ENCODE data around the gene NR2C2AP. TPM values are rescaled to one million over a fixed set of nuclear protein-coding genes. Genes with fewer than 3 reads are reported as not detected.

The NR2C2AP gene
- total and polyA plus RNA-seq, 2 donors (not counting 3 experiments of a cell fraction or from before 2014, with no cell fraction given), result 11.9 to 17.5 TPM

DNA sequence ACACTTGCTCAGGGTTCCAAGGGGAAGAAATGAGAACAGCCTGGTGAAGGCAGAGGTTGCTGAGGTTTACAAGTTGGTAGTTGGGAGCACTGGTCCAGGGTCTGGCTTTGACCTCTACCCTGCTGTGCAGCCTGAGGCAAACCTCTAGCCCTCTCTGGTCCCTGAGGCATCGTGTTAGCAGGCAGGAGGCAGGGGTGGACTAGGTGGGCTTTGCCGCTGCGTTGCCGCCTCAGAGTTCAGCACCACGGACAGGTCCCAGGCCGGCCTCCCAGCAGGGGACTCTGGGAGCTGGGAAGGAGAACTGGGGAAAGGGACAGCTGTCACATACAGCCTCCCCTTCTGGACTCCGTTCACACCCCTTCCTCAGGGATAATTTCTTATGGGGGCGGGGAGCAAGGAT lies 11.7 kb upstream of the NR2C2AP start:
- no peak overlapping the region for H3K4me3 ChIP-seq (replicated peaks in 1 of 3; ENCODE audit: insufficient read depth in 1 of 3, low read depth in 1 of 3, low read length in 3 of 3)
- H3K9me3 ChIP-seq (replicated peaks; ENCODE audit: control insufficient read depth, insufficient read depth, low read length), result no peaks in the 10 kb centered on the region
- intact Hi-C loops (cut with micrococcal nuclease), result no loop called here
- H3K27me3 ChIP-seq (ENCODE audit: control insufficient read depth in 2 of 2, insufficient read depth in 2 of 2, low read length in 2 of 2), result peaks cover 10 to 11% of the 10 kb centered on the region in 2 experiments
- CTCF ChIA-PET, result interaction anchor here (1.5 to 2.9 kb wide), 2 partner anchors 10 to 15 kb away, joined by 8 to 9 read pairs; no protein-coding TSS in a partner anchor
- DNase-seq (ENCODE audit: low read depth, low spot score) (peak; percentile 50), FAIRE-seq (peak; percentile 64)
- no peaks in the 10 kb centered on the region for H3K79me2 ChIP-seq (ENCODE audit: control insufficient read depth, insufficient read depth, low read length)
- no peaks in the 10 kb centered on the region for H3K36me3 ChIP-seq (ENCODE audit: control insufficient read depth in 2 of 2, extremely low read depth in 1 of 2, insufficient read depth in 2 of 2, low read length in 2 of 2)
- no peaks in the 10 kb centered on the region for H4K20me1 ChIP-seq (replicated peaks; ENCODE audit: control insufficient read depth, extremely low read depth, insufficient read depth, low read length)
- no TSS peak for BruUV-seq (replicated peaks)
- no peak overlapping the region for H2AFZ ChIP-seq (ENCODE audit: low read depth, low read length)
- H3K4me2 ChIP-seq (ENCODE audit: insufficient read depth, low read length), result no peak overlapping the region
- no peaks in the 10 kb centered on the region for H3K9me1 ChIP-seq (replicated peaks; ENCODE audit: control insufficient read depth, extremely low read depth, insufficient read depth, low read length)
- H3K4me1 ChIP-seq (ENCODE audit: control insufficient read depth, extremely low read depth, insufficient read depth, low read length), result no peaks in the 10 kb centered on the region
- POLR2A ChIA-PET, result no interaction called here
- no peak overlapping the region for H3K9ac ChIP-seq (replicated peaks; ENCODE audit: extremely low read depth, insufficient read depth, low read length)
- no peak overlapping the region for H3K27ac ChIP-seq (ENCODE audit: insufficient read depth, low read depth, low read length)
- dilution Hi-C loops (cut with MboI; ENCODE audit: extremely low pct_ligation_motif_present, low sequenced_read_pairs), result no loop called here
- no peak for TF ChIP-seq POLR2A (IDR thresholded peaks at IDR 0.05; ENCODE audit: low read depth, low read length)
- TF ChIP-seq, protein P1, sequence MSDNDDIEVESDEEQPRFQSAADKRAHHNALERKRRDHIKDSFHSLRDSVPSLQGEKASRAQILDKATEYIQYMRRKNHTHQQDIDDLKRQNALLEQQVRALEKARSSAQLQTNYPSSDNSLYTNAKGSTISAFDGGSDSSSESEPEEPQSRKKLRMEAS (IDR thresholded peaks at IDR 0.05; ENCODE audit: insufficient read depth, insufficient read length), result no peak

DNA sequence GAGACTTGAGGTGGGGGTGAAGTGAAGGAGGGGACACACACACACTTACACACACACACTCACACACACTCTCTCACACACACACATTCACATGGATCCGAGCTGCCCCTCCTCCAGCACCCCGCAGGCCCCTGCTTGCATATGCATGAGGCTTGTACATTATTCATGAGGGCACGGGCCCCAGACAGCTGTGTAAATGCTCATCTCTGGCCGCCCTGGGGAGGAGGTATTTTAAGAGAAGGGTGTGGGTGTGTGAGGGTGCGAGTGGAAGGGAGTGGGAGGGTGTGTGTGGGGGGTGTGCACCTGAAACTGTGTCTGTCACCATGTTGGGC lies 10.9 kb upstream of the NR2C2AP start:
- Histone ChIP-seq H4K20me1 (replicated peaks; ENCODE audit: control insufficient read depth, extremely low read depth, insufficient read depth, low read length) (no peaks in the 10 kb centered on the region), H3K9me3 (replicated peaks; ENCODE audit: control insufficient read depth, insufficient read depth, low read length) (no peaks in the 10 kb centered on the region), H3K36me3 (ENCODE audit: control insufficient read depth in 2 of 2, extremely low read depth in 1 of 2, insufficient read depth in 2 of 2, low read length in 2 of 2) (no peaks in the 10 kb centered on the region), H3K4me1 (ENCODE audit: control insufficient read depth, extremely low read depth, insufficient read depth, low read length) (no peaks in the 10 kb centered on the region), H3K27ac (ENCODE audit: insufficient read depth, low read depth, low read length) (no peak overlapping the region), H3K4me3 (replicated peaks in 1 of 3; ENCODE audit: insufficient read depth in 1 of 3, low read depth in 1 of 3, low read length in 3 of 3) (no peak overlapping the region), H3K79me2 (ENCODE audit: control insufficient read depth, insufficient read depth, low read length) (no peaks in the 10 kb centered on the region), H3K27me3 (ENCODE audit: control insufficient read depth in 2 of 2, insufficient read depth in 2 of 2, low read length in 2 of 2) (peaks cover 10 to 11% of the 10 kb centered on the region in 2 experiments), H3K9ac (replicated peaks; ENCODE audit: extremely low read depth, insufficient read depth, low read length) (no peak overlapping the region), H3K9me1 (replicated peaks; ENCODE audit: control insufficient read depth, extremely low read depth, insufficient read depth, low read length) (no peaks in the 10 kb centered on the region), H2AFZ (ENCODE audit: low read depth, low read length) (no peak overlapping the region), H3K4me2 (ENCODE audit: insufficient read depth, low read length) (no peak overlapping the region)
- DNase-seq (ENCODE audit: low read depth, low spot score) (no peak), FAIRE-seq (no peak)
- no TSS peak for BruUV-seq (replicated peaks)
- POLR2A ChIA-PET, result no interaction called here
- dilution Hi-C loops (cut with MboI; ENCODE audit: extremely low pct_ligation_motif_present, low sequenced_read_pairs), result no loop called here
- CTCF ChIA-PET, result interaction anchor here (0.7 to 1.5 kb wide), 2 partner anchors 16 to 191 kb away, joined by 3 to 8 read pairs; no protein-coding TSS in a partner anchor
- intact Hi-C loops (cut with micrococcal nuclease), result no loop called here
- TF ChIP-seq FOS (IDR thresholded peaks at IDR 0.05; ENCODE audit: borderline replicate concordance, insufficient read depth, low read length), result no peak
- TF ChIP-seq, protein P2, sequence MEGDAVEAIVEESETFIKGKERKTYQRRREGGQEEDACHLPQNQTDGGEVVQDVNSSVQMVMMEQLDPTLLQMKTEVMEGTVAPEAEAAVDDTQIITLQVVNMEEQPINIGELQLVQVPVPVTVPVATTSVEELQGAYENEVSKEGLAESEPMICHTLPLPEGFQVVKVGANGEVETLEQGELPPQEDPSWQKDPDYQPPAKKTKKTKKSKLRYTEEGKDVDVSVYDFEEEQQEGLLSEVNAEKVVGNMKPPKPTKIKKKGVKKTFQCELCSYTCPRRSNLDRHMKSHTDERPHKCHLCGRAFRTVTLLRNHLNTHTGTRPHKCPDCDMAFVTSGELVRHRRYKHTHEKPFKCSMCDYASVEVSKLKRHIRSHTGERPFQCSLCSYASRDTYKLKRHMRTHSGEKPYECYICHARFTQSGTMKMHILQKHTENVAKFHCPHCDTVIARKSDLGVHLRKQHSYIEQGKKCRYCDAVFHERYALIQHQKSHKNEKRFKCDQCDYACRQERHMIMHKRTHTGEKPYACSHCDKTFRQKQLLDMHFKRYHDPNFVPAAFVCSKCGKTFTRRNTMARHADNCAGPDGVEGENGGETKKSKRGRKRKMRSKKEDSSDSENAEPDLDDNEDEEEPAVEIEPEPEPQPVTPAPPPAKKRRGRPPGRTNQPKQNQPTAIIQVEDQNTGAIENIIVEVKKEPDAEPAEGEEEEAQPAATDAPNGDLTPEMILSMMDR (IDR thresholded peaks at IDR 0.05; ENCODE audit: extremely low read depth in 1 of 2, insufficient read depth in 1 of 2, low read depth in 1 of 2, low read length in 2 of 2), result no peak
- TF ChIP-seq MYC (IDR thresholded peaks at IDR 0.05; ENCODE audit: low read depth, low read length), result no peak
- TF ChIP-seq, protein P1 (IDR thresholded peaks at IDR 0.05; ENCODE audit: insufficient read depth, insufficient read length), result no peak
- TF ChIP-seq POLR2AphosphoS5 (IDR thresholded peaks at IDR 0.05; ENCODE audit: insufficient read depth, low read depth, low read length), result no peak
- no peak for TF ChIP-seq EZH2 (IDR thresholded peaks at IDR 0.05; ENCODE audit: borderline replicate concordance, low read depth, low read length, severe bottlenecking)
- no peak for TF ChIP-seq POLR2A (IDR thresholded peaks at IDR 0.05; ENCODE audit: low read depth, low read length)
